ENCODE measurements around the gene DNAH8.
A peak's percentile ranks its signal among the peaks of the same experiment; 100 is the strongest.
"Not testable (repeated sequence)": the region's sequence is repeated elsewhere in the genome, so short reads cannot be mapped to it uniquely, and the experiment has no call there.

The DNAH8 gene

DNA sequence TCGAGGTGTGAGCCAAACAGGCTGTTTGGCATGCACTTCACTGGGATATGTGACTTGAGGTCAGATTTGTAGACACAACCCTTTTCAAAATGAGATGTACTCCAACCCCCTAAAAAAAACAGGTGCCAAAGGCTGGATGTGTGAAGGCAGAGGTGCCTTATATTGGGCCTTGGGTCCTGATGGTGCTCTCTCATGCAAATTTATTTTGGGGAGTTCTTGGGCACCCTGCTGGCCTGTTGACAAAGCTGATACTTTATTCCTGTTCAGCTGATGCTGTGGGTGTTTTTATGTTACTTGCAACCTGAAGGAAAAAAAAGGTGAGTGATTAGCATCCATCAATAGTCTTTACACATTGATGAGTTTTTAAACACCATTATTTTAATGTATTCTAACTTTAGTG lies 121.5 kb downstream of the DNAH8 start:
- DNase-seq (ENCODE audit: low read depth, low spot score), result no peak

DNA sequence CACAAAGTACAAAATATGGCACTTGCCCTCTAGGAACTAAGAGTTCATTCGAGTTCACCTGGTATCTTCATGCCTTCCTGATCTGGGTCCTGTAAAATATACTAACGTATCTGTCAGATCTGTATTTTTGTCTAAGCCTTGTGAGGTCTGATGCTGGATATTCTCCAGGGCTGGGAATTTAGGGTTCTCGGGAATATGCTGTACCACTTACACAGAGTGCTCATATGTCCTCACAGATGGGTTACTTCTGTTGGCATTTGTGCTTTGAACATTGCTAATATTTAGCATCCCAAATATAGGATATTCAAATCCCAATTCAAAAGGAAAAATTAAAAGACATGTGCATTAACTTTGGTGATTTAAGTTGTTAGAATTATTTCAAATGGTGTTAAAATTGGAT lies 122.0 kb downstream of the DNAH8 start:
- no peak for DNase-seq (ENCODE audit: low read depth, low spot score)

DNA sequence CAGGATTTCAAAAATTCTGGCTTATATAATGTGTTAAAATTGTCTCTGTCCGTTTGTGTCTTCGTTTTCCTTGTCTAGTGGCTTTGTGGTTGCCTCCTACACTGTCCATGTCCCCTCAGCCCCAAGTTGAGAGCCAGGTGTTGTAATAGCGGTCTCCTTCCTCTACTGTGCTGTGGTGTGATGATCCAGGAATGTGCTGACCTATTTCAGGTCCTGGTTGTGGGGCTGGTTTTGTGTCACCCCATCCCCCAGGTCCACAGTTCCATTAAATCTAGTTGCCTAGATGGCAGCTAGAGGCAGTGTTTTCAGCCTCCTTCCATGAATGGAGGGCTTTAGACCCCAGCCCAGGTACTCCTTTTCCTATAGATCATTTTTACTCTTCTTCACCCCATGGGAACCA lies 128.7 kb downstream of the DNAH8 start:
- no peak for DNase-seq (ENCODE audit: low read depth, low spot score)

DNA sequence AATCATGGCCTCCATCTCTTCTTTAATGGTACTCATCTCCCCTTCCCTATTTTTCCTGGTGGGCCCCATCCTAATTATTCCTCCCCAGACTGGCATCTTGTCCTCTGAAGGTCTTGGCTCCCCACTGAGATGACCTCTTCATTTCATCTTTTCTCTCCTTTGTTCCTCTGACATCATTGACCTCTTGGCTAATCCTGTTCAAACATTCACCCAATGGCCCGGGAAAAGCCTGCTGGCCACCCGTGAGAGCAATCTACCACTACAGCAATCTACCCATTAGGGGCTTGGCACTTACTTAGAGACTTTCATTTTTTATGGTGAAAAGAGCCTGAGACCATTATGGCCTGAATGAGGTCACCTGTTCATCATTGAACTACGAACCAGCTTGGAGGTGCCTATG lies 130.8 kb downstream of the DNAH8 start:
- DNase-seq (ENCODE audit: low read depth, low spot score), result no peak

DNA sequence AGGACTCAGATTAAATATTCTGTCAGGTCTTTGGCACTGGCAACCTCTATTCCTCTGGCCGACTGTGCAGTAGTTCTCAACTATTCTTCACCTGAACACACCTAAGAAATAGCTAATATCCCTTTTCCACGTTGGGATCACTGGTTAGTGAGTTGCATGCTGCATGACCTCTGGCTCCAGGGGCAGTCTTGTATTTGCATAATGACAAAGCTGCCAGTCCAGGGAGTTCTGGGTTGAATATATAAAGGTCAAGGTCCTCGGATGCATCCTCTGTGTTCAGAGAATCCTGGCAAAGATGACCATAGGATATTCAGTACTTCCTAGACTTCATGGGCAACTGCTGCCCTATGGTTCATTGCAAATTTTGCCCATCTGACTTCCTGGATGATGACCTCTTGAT lies 131.2 kb downstream of the DNAH8 start:
- no peak for DNase-seq (ENCODE audit: low read depth, low spot score)

DNA sequence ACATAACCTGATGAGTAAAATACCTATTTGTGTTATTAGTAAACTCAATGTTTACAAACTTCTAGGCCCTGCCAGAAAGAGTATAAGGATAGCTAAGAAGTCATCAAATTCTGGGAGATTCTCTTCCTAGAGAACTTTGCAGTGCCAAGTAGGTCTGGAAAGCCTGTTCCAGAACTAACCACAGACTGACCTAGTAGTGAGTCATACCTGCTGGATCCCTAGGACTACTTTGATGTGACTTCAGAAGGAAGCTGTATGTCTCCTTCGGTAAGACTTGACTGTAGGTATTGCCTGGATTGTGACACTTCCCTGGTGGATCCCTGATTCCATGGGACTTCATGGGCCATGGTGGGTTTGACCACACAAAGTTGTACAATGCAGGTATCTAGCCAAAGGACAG lies 131.7 kb downstream of the DNAH8 start:
- DNase-seq (ENCODE audit: low read depth, low spot score), result no peak

DNA sequence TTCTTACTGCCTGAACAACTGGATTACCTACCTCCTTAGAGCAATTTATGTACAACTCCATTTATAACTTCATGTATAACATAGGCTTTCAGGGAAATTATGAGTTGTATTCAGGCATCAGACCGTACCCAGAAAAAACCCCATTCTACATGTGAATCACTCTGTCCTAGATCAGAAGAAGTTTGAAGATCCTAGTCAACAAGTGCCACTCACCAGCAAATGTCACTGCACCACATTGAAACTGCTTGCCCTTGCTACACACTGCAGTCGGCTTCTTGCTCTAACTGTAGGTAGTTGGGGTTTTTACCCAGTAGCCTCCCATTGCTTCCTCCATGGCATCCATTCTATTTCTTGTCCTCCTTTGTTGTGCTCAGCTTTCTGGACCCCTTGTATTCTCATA lies 132.4 kb downstream of the DNAH8 start:
- no peak for DNase-seq (ENCODE audit: low read depth, low spot score)

DNA sequence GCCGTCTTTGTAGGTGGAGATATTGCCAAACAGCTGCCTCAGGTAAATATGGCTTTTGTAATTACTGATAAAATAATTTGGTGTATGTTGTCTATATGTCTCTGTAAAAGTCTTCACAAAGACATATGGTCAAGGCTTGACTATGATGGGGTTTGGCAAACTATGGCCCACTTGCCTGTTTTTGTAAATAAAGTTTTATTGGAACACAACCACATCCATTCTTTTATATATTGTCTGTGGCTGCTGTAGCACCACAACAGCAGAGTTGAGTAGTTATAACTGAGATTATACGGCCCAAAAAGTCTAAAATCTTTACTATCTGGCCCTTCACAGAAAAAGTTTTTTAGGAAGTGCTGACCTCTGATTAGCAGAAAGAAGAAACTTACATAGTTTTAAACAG lies 133.6 kb downstream of the DNAH8 start:
- no peak for DNase-seq (ENCODE audit: low read depth, low spot score)

DNA sequence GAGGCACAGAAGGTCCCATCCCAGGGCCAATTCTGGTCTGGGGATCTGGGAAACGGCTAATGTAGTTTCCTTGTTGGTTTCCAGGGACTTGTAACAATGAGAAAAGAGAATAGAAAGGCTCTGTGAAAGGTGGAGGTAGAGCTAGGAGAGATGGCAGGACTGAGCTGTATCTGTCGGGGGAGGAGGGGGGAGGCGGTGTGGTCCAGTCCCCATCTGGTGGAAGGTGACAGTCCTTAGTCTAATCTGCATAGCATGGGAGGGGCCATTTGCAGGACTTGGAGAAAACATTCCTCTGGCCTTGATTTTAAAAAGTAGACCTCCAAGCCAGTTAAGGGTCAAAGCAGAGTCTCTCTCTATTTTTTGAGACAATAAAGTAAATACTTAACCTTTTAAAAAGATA lies 137.1 kb downstream of the DNAH8 start:
- no peak for DNase-seq (ENCODE audit: low read depth, low spot score)

DNA sequence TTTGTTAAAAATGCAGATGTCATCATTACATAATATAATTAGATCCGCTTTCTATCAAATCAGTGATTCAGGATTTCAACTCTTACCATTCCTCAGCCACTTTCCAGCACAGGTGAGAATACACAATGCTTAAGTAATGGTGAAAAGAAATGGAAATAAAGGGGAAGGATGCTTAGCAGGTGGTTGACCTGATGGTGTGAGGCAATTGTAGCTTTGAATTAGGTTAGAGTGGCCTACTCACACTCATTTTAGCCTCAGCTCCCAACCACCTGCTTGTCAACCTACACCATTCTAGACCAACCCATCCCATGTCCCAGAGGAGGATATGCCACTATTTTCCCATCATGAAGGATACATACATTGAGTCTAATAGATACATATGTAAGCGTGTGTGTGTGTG lies 138.1 kb downstream of the DNAH8 start:
- DNase-seq (ENCODE audit: low read depth, low spot score), result no peak

DNA sequence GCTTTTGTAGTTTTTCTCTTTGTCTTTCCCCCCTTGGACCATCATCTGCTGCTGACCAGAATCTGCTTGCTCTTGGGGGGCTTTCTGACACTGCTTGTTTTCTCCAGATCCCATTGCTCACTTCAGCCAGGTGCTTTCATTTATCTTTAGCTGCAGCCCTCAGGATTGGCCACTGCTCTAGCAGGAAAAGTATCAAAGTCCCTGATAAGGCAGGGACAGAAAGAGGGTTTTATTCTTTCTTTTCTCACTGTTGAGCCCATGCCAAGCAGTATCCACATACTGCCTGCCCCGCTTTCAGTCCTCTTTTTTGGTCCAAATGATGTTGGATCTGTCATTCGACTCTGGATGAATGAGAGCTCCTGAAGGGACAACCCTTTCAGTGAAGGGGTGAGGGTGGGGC lies 141.4 kb downstream of the DNAH8 start:
- no peak for DNase-seq (ENCODE audit: low read depth, low spot score)

DNA sequence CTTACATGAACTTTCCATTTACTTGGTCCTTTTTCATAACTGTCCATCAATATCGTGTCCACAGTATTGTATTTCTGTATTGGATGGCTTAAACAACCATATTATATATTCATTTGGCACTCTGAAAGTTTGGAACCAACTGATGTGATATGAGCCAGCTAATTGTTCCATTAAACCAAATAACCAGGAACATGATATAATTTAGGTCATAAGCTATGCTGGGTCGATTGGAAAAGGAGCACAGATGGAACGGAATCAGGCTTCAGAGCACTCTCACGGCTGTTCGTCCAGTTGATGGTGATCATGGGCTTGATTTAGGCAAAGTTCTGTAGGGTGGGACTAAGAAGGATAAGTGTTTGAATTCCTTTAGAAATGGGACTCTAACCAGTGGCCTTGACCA lies 142.7 kb downstream of the DNAH8 start:
- no peak for DNase-seq (ENCODE audit: low read depth, low spot score)

DNA sequence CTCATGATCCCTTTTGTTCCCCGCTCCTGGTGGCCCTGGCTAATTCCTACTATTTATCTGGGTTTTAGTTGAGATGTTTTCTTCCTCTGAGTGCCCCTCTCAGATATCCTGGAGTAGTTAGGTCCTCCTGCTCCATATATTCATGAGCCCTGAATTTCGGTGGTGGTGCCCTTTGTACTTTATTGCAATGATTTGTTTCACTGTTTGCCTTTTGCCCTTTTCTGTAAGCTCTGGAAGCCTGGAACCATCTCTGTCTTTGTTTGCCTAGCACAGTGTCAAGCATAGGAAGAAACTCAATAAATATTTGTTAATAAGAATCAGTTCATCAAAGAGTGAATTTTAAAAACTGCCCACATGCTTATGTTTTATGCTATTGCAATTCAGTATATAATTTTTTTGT lies 144.9 kb downstream of the DNAH8 start:
- no peak for DNase-seq (ENCODE audit: low read depth, low spot score)

DNA sequence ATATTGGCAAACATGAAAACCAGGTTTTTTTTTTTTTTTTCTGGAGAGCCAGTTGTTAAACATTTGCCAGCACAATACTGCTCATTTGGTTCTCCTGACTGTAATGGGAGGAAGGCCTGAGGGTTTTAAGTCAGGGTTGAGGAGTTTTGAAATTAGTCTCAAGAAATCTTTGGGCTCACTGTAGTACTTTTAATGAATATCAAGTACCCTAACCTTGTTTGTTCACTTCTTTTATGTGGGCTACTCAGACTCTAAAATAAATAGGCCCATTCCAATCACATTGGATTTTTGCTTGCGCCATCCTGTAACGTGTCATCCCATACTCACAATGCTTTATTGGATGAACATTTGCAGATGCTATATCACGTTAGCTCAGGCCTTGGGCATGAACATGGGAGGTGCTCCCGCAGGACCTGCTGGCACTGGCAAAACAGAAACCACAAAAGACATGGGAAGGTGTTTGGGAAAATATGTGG lies 146.9 kb downstream of the DNAH8 start:
- no peak for DNase-seq (ENCODE audit: low read depth, low spot score)

DNA sequence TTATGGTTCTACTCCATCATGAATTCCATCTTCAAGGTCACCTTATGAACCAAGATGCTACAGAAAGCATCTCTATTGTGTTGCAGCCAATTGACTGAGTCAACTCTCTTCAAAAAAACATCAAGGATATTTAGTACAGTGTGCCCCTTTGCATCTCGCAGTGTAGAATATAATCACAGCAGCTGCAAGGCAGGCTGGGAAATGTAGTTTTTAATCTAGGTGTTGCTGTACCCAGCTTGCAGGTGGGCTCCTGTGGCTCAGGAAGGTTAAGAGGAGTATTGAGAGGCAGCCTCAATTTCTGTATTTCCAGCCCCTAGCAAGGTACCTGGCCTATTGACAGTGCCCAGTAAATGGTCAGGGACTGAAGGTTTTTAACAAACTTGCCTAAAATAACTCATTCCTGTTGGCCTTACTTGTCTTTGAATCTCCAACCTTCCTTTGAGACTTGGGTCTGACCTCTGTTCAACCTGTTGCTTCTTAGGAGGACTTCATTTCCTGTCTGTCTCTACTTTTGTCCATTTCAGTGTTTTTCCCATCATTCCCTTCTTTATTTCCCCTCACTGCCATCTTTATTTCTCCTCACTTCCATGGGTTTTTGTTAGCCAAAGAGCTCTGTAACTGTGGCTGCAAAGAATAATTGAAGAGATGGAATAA lies 150.5 kb downstream of the DNAH8 start:
- DNase-seq (ENCODE audit: low read depth, low spot score), result no peak

DNA sequence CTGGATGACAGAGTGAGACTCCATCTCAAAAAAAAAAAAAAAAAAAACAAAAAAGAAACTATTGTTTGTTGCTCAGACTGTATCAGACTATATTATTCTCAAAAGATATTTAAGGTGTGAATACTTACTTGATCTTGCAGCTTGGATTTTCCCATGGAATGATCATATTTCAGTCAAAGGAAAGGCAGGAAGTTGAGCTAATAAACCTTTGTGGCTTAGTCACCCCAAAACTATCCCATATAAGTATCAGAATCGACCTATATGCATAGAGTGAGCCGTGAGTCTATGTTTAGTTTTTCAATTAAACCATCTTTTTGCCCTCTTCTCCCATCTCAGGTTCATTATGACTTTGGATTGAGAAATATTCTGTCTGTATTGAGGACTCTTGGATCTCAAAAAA lies 152.6 kb downstream of the DNAH8 start:
- no peak for DNase-seq (ENCODE audit: low read depth, low spot score)

DNA sequence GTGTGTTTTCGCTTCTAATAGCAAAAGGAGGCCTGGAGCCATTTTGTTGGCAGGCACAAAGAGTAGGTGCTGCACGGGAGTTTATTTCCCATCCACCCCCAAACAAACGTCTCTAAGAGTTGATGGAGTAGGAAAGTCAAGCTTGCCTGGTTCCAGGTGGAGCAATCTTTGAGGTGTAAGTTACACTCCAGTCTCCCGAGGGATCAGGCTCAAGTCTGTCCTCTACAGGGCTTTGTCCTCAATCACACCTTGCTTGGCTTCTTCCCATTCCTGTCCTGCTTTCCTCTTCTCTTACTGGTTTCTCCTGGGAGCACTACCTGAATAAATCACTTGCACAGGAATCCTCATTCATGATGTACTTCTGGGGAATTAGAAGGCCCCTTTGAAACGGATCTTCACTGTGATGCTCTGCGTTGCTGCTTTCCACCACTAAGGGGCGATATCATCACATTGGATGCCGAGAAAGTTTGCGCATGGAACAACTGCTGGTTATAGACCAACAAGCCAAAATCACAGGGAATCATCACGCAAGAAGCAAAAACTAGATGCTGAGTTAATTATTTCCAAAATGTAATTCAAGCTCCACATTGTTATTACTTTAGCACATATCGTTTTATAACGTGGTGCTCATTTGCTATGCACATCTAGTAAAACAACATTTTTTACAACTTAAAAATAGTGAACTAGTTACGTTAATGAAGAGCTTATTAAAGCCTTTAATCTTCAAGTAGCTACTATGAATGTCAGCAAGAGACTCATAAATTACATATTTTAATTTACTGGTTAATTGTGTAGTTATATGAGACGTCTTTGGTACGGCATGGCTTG lies 156.8 kb downstream of the DNAH8 start:
- DNase-seq (ENCODE audit: low read depth, low spot score), result peak; percentile 33

DNA sequence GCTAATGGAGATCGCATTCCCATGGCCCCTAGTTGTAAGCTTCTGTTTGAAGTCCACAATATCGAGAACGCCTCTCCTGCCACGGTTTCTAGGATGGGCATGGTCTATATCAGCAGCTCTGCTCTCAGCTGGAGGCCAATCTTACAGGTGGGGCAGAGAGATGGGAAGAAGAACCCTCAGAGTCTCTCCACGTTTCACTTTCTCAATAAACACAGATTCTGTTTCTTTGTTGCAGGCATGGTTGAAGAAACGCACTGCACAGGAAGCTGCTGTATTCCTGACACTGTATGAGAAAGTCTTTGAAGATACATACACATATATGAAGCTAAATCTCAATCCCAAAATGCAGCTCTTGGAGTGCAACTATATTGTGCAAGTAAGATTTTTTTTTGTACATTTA lies 157.9 kb downstream of the DNAH8 start:
- no peak for DNase-seq (ENCODE audit: low read depth, low spot score)

DNA sequence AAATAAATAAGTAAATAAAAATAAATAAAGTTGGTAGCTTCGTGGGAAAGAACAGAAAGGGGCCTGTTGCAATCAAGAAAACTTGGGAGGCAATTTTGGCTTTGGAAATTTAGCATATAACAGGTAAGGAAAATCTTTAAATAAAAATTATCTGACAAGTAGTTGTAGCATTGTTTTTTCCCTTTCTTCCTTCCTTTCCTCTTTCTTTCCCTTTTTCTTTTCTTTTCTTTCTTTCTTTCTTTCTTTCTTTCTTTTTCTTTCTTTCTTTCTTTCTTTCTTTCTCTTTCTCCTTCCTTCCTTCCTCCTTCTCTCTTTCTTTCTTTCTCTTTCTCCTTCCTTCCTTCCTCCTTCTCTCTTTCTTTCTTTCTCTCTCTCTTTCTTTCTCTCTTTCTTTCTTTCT lies 158.7 kb downstream of the DNAH8 start:
- not testable (repeated sequence) for DNase-seq (ENCODE audit: low read depth, low spot score)

DNA sequence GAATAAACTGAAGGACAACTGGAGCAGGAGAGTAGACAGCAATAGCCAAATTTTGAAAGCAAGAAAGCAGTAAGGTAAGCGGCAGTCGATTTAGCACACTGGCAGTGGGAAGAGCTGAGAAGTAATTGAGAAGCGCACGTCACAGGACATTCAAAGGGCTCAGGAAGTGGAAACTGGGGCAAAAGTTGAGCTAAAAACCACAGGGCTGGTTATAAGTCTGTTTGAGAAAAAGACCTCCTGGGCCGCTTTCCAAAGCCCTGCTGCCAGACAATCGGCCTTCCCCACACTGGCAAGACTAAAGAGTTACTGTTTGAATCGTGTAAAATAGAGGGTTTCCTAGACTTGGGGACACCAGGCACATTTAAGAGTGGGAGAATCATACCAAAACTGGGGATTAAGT lies 161.4 kb downstream of the DNAH8 start:
- no peak for DNase-seq (ENCODE audit: low read depth, low spot score)

DNA sequence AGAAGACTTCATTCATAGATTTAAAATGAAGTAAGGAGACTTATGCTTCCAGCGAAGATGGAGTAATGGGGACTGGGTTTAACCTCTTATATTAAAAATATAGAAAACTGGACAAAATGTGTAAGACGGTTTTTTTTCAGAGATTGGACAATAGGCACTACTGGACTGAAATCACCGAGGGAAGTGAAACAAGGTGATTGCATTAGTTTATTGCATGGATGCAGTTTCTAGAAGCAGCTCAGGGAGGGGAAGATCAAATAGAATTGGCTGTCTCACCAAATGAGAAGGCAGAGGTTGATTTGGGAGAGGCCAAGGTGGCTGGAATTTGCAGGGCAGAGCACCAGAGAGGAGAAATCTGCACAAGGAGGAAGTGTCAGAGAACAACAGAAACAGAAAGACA lies 162.6 kb downstream of the DNAH8 start:
- no peak for DNase-seq (ENCODE audit: low read depth, low spot score)

DNA sequence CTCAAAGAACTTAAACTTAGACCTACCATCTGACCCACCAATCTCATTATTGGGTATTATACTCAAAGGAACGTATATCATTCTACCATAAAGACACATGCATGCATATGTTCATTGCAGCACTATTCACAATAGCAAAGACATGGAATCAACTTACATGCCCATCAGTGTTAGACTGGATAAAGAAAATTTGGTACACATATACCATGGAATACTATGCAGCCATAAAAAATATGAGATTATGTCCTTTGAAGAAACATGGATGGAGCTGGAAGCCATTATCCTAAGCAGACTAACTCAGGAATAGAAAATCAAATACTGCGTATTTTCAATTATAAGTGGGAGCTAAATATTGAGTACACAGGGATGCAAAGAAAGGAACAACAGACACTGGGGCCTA lies 167.0 kb downstream of the DNAH8 start:
- no peak for DNase-seq (ENCODE audit: low read depth, low spot score)

DNA sequence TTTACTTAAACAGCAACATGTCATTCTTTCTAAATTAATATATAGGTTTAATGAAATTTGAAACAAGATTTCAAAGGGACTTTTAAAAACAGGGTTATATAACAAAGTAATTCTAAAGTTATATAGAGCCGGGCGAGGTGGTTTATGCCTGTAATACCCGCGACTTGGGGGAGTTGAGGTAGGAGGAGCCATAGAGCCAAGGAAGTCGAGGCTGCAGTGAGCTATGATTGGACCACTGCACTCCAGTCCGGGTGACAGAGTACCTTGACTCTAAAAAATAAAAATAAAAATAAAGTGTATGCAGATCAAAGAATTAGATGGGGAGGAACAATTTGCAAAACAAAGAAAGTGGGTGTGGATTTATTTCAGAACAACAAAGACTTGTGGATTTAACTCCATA lies 182.4 kb downstream of the DNAH8 start:
- no peak for DNase-seq (ENCODE audit: low read depth, low spot score)
